ENCODE data around the gene ZNF117.
"Not testable (repeated sequence)": the region's sequence is repeated elsewhere in the genome, so short reads cannot be mapped to it uniquely, and the experiment has no call there.

Gene ZNF117

DNA sequence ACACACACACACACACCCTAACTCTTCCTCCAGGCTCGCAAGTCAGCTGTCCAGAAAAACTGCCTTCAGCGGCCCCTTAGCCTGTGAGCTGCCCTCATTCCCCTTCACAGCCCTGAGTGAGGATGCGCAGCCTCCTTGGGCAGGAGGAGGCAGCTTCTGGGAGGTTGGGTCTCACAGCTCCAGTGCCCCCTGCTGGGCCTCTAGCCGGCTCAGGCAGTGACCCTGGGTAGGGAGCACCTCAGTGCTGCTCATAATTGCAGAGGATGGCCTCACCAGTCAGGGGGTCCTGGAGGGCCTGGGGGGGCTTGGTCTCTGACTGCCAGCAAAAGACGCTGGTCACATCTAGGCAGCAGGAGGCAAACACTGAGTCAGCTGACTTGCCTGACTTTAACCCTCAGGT, 44.1 kb downstream of the ZNF117 start:
- peak overlapping the region; percentile 43 for H3K4me3 ChIP-seq (ENCODE audit: low read length)
- TF ChIP-seq, protein P1, sequence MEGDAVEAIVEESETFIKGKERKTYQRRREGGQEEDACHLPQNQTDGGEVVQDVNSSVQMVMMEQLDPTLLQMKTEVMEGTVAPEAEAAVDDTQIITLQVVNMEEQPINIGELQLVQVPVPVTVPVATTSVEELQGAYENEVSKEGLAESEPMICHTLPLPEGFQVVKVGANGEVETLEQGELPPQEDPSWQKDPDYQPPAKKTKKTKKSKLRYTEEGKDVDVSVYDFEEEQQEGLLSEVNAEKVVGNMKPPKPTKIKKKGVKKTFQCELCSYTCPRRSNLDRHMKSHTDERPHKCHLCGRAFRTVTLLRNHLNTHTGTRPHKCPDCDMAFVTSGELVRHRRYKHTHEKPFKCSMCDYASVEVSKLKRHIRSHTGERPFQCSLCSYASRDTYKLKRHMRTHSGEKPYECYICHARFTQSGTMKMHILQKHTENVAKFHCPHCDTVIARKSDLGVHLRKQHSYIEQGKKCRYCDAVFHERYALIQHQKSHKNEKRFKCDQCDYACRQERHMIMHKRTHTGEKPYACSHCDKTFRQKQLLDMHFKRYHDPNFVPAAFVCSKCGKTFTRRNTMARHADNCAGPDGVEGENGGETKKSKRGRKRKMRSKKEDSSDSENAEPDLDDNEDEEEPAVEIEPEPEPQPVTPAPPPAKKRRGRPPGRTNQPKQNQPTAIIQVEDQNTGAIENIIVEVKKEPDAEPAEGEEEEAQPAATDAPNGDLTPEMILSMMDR (IDR thresholded peaks at IDR 0.05; ENCODE audit: insufficient read depth, low read depth, low read length, missing control alignments), result peak; percentile 29
- DNase-seq (ENCODE audit: low read depth), result no peak

DNA sequence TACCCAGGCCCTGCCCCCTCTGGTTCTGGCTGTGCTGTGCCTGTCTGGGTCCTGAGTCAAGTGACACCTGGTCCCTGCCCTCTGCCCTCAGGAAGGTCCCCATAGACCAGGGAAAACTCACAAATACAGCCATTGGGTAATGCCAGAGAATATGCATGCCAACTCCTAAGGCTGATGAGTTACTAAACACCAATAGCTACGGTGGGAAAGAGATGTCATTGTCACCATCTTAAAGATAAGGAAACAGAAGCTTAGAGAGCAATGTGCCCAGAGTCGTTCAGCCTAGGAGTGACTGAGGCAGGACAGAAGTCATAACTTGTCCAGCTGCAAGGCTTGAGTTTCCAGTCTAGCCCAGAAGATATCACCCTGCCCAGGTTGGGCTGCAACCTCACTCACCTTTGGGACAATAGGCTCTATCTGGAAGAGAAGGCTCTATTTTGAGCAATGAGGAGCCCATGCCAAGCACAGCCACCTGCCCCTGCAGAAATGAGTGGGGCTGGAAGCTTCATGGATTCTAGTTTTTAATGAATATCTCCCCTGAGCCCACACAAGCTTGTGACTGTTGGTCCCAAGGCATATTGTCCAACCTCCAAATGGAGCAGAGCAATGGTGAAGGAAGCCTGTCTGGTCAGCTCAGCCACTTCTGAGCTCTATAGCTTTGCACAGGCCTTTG, 45.2 kb downstream of the ZNF117 start:
- TF ChIP-seq, protein P1 (IDR thresholded peaks at IDR 0.05; ENCODE audit: insufficient read depth, low read depth, low read length, missing control alignments), result no peak
- no peak for DNase-seq (ENCODE audit: low read depth)
- no peak overlapping the region for H3K4me3 ChIP-seq (ENCODE audit: low read length)

DNA sequence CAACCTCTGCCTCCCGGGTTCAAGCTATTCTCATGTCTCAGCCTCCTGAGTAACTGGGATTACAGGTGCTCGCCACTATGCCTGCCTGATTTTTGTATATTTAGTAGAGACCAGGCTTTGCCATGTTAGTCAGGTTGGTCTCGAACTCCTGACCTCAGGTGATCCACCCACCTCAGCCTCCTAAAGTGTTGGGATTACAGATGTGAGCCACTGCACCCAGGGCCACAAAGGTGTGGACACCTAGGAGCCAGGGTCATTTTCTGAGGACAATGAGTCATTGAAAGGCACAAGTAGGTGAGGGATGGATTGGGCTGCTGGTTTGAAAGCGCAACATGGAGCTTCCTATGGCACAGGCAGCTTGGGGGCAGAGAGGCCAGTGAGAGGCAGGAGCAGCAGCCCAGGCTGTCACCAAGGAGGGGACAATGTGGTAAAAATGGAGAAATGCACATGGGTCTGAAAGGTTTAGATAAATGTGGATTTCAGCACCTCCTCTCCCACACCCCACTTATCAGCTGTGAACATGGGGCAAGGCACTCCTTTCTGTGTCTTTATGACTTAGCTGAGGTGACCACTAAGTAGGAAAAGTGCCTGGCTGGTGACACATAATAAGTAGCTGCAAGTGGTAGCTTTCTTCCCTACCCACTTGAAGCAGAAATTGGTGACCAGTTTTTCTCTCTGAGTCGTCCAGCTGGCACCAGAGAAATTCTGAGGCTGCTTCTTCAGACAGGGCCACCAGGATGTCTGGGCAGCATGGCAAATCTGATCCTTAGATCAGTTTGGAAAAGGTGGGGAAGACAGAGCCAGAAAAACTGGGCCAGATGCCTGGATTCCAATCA, 46.0 kb downstream of the ZNF117 start:
- DNase-seq (ENCODE audit: low read depth), result not testable (repeated sequence)

DNA sequence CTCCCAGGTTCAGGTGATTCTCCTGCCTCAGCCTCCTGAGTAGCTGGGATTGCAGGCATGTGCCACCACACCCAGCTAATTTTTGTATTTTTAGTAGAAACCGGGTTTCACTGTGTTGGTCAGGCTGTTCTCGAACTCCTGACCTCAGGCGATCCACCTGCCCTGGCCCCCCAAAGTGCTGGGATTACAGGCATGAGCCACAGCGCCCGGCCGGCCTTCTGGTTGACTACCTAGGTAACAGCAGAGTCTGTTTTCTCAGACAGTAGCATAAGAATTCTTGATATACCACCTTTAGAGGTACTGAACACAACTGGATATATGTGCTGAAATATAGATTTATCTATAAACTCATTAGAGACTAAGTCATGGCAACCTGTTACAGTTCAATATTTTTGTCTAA, 50.8 kb downstream of the ZNF117 start:
- not testable (repeated sequence) for DNase-seq (ENCODE audit: low read depth); H3K4me3 ChIP-seq (ENCODE audit: low read length)

More for the DNA sequence above, 46.0 kb downstream of the ZNF117 start:
- not testable (repeated sequence) for H3K4me3 ChIP-seq (ENCODE audit: low read length)

GRCh38 chr7:64938540-64938939, 52.3 kb downstream of the ZNF117 start:
- no peak overlapping the region for H3K4me3 ChIP-seq (ENCODE audit: low read length)
- TF ChIP-seq, protein P1 (IDR thresholded peaks at IDR 0.05; ENCODE audit: insufficient read depth, low read depth, low read length, missing control alignments), result no peak
- DNase-seq (ENCODE audit: low read depth), result no peak

GRCh38 chr7:64934478-64934877, 56.4 kb downstream of the ZNF117 start:
- TF ChIP-seq, protein P1 (IDR thresholded peaks at IDR 0.05; ENCODE audit: insufficient read depth, low read depth, low read length, missing control alignments), result no peak
- DNase-seq (ENCODE audit: low read depth), result no peak
- H3K4me3 ChIP-seq (ENCODE audit: low read length), result no peak overlapping the region

GRCh38 chr7:64928252-64929187, 62.3 kb downstream of the ZNF117 start:
- not testable (repeated sequence) for H3K4me3 ChIP-seq (ENCODE audit: low read length)

More at GRCh38 chr7:64928252-64929187, 62.3 kb downstream of the ZNF117 start:
- not testable (repeated sequence) for DNase-seq (ENCODE audit: low read depth)
